Measurements from ENCODE around the gene PDXK.

The PDXK gene

GRCh38 chr21:43783098-43783700 lies 64.3 kb downstream of the PDXK start:
- FAIRE-seq: no peak

GRCh38 chr21:43785134-43785533 lies 66.2 kb downstream of the PDXK start:
- FAIRE-seq: no peak

- FAIRE-seq: no peak
Measured at GRCh38 chr21:43786300-43786806, 67.4 kb downstream of the PDXK start.

- FAIRE-seq: no peak
Measured at GRCh38 chr21:43786807-43787440, 68.0 kb downstream of the PDXK start.

GRCh38 chr21:43789276-43790009 lies 70.5 kb downstream of the PDXK start, which contains the start of gene RRP1:
RRP1 (plus strand) TSS chr21:43789577; CDS start chr21:43789630, 53 bp downstream.
- no peak for FAIRE-seq

- no peak for FAIRE-seq
Measured at GRCh38 chr21:43790010-43790524, 71.1 kb downstream of the PDXK start.

- no peak for FAIRE-seq
Measured at GRCh38 chr21:43792406-43792805, 73.5 kb downstream of the PDXK start.

GRCh38 chr21:43793243-43793642 lies 74.3 kb downstream of the PDXK start:
- no peak for FAIRE-seq

- no peak for FAIRE-seq
Measured at GRCh38 chr21:43794311-43794710, 75.4 kb downstream of the PDXK start.

GRCh38 chr21:43794857-43795256 lies 75.9 kb downstream of the PDXK start:
- no peak for FAIRE-seq

GRCh38 chr21:43797415-43797814 lies 78.5 kb downstream of the PDXK start:
- FAIRE-seq: no peak

GRCh38 chr21:43797925-43798715 lies 79.2 kb downstream of the PDXK start:
- FAIRE-seq: no peak

- FAIRE-seq: no peak
Measured at GRCh38 chr21:43799301-43799840, 80.4 kb downstream of the PDXK start.

GRCh38 chr21:43800124-43800523 lies 81.2 kb downstream of the PDXK start:
- no peak for FAIRE-seq

- no peak for FAIRE-seq
Measured at GRCh38 chr21:43800566-43800965, 81.6 kb downstream of the PDXK start.

- no peak for FAIRE-seq
Measured at GRCh38 chr21:43801006-43801783, 82.3 kb downstream of the PDXK start.

GRCh38 chr21:43802713-43803313 lies 83.9 kb downstream of the PDXK start:
- no peak for FAIRE-seq

GRCh38 chr21:43803558-43804300 lies 84.8 kb downstream of the PDXK start:
- no peak for FAIRE-seq

- FAIRE-seq: no peak
Measured at GRCh38 chr21:43805275-43805800, 86.4 kb downstream of the PDXK start.

GRCh38 chr21:43806017-43806710 lies 87.2 kb downstream of the PDXK start:
- no peak for FAIRE-seq
